NCI-H345 (cell line): ENCODE measurements around the gene RUNDC3A.

Experiments
- DNase-seq: peaks from one replicate; lab custom pipeline; 2025; lab: John Stamatoyannopoulos, UW

RUNDC3A gene

DNA sequence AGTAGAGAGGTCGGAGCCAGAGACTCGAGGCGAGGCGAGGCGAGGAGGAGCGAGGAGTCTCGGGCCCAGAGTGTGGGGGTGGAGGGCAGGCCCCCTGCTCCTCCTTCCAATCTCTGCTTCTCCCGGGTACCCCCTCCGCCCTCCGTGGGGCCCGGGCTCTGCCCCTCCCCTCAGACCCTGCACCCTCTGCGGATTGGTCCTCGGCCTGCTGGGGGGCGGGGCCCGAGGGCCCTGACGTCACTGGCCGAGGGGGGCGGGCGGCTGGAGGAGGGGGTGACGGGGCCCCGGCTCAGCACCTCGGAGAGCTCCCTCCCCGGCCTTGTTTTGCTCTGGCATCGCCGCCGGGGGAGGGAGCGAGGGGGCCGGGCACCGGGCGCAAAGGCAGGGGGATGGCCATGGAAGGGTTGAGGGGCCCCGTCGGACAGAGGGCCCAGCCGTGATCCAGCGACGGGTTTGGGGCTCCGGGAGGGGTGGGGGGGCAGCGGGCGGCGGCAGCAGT, at the start of gene RUNDC3A:
Gene RUNDC3A, plus strand, starts transcription at position 282 of the 499 bp plus-strand sequence. CDS start 232 bp downstream, outside the sequence.
- peak; percentile 92 for DNase-seq

DNA sequence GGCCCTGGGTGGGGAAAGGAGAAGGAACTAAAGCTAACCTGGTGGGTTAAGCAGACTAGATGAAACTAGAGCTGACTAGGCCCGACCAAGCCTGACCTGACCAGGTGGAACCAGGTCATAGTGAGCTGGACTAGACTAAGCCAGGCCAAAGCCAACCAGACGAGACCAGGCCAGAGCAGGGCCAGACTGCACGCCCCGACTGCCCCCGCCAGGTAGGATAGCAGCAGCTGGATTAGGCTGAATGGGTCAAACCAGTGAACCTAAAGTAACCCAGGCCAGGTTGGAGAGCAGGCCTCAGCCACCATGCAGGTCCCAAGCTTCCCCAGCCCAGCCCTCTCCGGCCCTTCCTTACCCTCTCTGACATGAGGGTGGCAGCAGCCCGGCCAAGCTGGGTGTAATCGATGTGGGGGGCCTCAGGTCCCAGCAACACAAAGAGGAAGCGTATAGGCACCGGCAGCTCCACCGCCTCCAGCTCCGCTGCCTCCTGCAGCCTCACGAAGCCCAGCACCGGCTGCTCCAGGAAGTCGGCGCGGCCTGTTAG, 49.5 kb upstream of the RUNDC3A start:
- no peak for DNase-seq

DNA sequence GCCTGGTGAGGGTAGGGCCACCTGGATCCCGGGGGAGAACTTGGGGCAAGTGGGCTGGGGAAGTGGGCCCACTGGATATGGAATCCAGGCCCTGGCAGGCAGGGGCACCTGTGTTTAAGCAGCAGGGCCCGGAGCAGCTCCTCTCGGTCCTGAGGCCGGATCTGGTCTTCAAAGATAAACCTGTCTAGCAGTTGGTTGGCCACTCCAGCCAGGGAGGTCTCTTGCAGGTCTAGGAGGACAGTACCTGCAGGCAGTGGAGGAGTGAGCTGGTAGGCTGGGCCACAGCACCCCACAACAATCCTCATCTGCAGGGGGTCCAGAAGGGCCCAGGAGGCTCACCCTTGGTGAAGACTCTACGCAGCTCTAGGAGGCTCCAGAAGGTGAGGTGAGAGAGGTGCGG, 48.1 kb upstream of the RUNDC3A start:
- DNase-seq, result no peak

DNA sequence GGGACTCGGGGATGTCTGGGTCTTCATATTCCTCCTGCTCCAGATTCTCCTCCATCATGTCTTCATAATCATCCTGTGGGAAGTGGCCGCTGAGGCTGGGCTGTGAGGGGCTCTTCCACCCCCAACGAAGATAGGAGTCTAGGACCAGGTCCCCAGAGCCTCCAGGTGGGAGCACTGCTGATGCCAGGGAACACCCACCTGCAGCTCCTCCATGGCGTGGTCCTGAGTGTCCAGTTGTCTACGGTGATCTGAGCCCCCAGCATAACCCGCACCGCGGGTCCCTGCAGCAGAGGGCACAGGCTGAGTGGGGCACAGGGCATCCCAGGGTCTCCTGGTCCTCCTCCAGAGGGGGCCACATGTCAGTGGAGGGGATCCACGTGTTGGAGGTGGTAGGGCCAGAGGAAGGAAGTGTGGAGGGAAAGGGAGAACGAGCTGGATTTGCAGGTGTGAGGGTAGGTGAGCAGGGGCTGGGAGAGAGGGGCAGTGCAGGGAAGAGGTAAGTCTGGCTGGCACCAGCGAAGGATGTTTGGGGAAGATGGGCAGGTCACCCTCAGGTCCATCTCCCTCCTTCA, 45.7 kb upstream of the RUNDC3A start:
- DNase-seq, result no peak

DNA sequence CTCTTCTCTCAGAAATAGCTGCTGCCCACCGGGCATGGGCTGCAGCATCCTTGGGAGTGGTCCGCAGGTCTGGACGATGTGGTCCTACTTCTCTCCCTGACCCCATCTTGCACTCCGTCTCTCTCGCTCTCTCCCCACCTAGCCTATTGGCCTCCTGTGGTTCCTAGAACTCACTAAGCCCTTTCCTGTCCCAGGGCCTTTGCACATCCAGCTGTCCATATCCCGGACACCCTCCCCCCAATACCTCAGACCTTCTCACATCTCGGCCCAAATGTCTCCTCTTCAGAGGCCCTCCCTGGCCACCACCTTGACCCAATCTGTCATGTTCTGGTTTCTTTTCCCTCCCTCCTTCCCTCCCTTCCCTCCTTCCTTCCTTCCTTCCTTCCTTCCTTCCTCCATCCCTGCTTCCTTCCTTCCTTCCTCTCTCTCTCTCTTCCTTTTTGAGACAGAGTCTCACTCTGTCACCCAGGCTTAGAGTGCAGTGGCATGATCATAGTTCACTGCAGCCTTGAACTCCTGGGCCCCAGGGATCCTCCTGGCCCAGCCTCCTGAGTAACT, 45.0 kb upstream of the RUNDC3A start:
- no peak for DNase-seq

DNA sequence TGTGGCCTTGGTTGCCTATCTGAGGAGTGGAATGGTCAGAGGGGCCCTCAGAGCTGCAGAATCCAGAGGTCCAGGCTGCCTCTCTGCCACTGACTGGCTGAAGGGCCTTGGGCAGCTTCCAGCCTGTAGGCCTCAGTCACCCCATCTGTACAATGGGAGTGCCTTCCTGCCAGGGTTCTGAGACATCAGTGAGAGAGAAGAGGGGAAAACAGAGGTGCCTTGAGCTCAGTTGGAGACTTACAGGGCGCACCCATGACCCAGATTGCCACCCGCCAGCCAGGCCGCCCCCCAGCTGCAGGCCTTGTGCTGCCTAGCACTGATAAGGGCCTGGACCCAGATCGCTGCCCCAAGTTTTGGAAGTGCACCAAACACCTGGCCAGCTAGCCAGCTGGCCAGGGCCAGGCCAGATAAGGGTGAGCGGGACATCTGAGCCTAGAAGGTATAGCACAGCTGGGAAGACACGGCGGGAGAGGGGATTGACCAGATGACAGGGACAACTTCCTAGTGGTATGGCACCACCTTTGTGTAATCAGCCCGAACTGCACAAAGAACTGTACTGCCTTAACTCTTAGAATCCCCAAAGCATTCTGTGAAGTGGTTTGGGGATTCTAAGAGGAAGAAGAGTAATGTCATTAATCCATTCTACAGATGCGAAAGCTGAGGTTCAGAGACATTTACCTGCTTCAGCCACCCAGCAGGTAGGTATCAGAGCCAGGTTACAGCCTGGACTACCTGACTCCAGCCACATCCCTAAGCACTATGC, 41.8 kb upstream of the RUNDC3A start:
- DNase-seq, result no peak

DNA sequence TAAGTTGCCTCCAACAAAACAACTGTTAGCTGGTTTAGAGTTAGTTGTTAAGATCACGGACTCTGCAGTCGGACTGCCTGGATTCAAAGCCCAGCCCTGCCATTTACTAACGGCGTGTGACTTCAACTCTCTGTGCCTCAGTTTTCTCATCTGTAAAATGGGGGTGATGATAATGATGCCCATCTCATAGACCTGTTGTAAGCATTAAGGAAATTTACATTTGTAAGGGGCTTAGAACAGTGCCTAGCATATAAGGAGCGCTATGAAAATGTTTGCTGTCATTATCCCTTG, 41.3 kb upstream of the RUNDC3A start:
- no peak for DNase-seq

DNA sequence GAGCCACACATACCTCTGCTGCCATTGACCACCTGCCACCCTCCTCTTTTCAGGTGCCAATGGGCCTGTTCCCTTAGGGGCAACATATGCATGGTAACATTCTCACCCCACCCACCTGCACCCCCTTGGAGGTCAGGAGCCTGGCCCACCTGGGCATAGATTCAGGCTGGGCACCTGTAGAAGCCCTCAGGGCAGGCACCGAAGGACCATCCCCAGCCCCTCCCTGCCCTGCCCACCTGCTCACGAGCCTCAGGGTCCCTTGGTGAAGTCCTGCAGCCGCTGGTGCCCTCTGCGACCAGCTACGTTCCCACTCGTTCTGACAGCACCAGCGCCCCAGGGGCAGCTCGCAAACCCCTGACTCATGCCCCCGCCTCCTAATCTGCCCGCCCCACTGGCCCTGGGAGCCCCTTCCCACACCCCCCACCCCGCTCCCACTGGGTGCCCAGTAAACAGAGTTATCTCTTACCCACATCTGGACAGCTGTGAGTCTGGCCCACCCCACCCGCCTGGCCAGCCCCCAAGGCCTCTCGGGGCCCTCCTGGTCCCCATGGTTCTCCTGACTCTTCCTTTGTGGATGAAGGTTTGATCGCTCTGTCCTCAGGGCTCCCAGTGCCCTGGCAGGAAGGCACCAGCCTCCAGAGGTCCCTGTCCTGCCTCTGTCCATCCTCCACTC, 40.4 kb upstream of the RUNDC3A start, which contains the start of gene SLC4A1:
Gene SLC4A1, minus strand, starts transcription at position 318 of the 673 bp plus-strand sequence. CDS start 5,269 bp downstream, outside the sequence.
- no peak for DNase-seq

DNA sequence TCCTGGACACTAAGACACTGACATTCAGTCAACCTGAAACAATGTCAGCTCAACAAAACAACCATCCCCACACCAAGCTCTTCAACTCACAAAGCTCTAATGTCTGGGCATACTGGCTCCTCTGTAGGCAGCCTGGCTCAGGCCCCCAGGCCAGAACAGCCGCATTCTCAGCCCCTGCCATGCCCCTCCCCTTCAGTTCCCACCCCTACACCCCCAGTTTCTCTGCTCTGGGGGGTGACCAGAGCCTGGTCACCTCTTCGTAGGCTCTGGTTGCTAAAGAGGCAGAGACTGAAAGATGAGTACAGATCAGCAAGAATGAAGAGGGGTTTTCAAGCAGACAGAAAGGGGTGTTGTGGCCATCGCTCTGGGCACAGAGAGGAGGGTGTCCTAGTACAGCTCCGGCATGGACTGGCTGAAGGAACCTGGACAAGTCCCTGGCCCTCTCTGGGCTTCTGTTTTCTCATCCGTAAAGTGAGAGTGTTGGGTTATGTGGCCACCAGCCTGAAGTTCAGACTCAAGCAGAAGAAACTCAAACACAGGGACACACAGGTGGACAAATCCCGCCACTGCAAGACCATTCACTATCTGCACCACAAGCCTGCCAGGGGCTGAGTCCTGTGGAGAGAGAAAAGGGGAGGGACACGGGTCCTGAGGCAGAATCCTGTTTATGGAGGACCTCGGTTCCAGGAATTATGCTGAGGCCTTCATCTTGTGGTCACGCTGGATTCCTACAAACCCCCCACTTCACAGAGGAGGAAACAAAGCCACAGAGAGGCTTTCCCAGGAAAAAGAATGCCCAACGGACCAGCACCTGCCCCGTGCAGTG, 39.5 kb upstream of the RUNDC3A start:
- no peak for DNase-seq

DNA sequence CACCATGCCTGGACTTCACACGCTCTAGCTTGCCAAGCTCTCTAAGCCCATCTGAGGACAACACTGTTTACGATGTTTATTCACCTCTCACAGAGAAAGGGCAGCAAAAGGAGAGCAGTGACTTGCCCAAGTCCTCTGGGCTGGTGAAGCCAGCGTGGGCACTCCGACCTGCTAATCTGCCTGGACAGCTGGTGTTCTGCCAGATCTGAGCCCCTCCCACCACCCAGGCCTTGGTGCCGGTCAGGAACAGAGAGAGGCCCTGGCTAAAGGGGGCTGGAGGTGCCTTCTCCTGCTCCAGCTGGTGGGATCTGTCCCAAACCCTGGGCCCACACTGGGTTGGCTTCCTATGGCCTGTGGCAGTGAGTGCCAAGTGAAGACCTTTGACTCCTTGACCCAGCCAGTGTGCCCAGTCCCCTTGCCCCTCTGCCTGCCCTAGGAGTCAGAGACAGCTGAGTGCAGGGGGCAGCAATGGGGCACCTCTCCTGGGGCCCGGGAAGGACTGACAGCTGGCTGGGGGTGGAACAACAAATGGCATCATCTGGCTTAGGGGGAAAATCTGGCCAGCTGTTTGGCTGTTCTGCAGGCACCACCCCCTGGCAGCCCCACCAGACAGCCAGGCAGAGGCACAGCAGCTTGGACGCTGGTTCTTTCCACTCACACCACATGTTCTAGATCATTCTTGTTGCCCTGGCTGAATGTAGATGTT, 38.7 kb upstream of the RUNDC3A start:
- no peak for DNase-seq

DNA sequence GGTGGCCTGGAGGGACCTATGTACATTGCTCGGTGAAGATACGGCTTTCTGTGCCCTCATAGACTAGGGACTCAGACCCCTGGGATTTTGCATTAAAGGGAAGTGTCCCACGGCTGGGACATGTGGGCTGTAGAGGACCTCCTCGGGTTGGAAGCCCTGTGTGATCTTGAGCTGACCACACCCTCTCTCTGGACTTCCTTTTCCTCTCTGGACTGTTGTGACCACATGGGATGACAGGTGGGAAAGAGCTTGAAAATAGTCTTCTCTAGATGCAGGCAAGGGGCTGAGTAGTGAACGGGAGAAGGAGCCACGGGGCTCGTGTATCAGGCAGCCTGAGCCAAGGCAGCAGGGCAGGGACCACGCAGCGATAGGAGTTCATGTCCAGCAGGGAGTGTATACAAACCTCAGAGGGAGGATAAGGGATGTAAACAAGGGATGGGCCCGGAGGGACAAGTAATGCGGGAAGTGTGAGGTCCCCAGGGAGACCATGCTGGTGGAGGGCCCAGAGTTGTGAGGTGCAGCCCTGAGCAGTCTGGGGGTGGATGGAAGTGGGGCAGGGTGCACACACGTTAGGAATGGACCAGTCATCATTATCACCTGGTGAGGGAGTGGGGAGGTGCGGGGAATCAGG, 36.0 kb upstream of the RUNDC3A start:
- DNase-seq, result no peak

DNA sequence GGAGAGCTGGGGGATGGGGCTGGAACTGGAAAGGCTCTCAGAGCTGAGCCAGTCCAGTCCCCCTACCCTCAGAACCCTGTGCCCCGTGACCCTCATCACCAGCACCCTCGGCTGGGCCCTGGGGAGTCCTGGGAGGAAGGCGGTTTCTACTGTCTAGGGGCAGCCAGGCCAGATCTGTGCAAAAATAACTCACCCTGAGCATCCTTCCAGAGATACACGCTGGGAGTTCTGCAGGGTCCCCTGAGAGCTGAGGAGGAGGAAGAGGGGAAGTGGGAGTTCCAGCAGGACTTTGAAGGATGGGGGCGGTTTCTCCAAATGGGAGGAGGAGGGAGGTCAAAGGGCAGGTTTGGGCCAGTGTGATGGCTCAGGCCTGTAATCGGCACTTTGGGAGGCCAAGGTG, 35.4 kb upstream of the RUNDC3A start:
- DNase-seq, result no peak

DNA sequence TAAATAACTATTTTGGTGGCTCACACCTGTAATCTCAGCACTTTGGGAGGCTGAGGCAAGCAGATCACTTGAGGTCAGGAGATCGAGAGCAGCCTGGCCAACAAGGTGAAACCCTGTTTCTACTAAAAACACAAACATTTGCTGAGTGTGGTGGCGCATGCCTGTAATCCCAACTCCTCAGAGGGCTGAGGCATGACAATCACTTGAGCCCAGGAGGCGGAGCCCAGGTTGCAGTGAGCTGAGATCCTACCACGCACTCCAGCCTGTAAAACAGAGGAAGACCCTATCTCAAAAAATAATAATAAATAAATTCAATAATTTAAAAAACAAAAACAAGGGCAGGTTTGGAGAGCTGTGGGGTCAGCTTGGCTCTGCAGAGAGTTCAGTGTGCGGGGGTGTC, 34.8 kb upstream of the RUNDC3A start:
- DNase-seq, result no peak

DNA sequence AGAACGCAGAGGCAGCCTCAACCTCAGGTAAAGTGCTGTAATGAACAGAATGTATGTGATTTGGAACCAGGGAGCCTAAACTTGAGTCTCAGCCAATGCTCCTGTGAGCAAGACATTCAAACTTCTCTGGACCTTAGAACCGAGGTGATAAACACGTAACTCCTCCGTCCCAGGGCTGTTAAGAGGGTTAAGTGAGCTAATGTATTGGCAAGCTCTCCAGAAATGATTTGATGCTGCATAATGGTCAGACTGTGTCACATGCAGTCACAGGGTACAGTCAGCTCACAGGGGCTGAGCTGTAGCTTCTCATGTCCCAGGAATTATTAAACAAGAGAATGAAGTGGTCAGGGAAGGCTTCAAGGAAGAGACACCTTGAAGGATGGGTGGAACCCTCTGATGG, 30.4 kb upstream of the RUNDC3A start:
- DNase-seq, result no peak

DNA sequence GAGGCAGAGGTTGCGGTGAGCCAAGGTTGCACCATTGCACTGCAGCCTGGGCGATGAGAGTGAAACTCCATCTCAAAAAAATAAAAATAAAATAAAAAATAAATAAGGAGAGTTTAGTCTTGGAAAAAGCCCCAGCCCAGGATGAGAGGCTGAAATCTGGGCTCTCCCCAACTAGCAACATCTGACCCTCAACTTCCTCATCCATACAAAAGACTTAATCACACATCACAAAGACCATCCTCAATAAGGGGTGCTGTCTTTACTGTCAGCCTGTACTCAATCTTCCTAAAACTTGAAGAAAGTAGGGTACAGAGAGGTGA, 29.1 kb upstream of the RUNDC3A start:
- DNase-seq, result no peak

DNA sequence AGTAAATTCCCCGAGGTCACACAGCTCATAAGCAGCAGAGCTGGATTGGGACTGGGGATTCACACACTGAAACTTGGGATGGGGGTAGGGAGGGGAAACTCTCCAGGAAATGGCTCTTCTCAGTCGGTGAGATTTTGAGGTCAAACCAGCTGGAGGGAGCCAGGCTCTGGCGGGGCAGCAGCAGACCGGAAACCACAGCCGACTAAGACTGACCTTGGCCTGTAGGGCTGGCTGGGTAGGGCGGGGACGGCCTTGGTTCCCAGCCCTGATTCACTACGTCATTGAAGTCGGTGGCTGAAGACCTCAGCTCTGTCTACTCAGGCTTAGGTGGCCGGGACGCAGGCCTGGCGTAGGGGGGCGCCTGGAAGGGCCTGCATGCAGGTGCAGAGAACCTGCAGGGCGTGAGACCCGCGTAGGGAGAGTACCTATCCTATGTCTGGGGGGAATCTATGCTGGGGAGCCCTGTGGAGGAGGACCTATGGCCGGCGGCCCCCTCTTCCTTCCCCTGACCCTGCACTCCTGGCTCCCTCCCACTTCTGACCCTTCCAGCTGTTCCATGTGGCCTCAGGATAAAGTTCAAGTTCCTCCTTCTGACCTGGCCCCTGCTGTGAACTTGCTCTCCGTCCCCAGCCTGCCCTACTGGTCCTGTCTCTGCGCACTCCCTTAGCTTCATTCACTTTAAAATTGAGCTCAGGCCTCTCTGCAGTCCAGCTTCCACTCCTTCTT, 28.6 kb upstream of the RUNDC3A start:
- DNase-seq, result no peak

DNA sequence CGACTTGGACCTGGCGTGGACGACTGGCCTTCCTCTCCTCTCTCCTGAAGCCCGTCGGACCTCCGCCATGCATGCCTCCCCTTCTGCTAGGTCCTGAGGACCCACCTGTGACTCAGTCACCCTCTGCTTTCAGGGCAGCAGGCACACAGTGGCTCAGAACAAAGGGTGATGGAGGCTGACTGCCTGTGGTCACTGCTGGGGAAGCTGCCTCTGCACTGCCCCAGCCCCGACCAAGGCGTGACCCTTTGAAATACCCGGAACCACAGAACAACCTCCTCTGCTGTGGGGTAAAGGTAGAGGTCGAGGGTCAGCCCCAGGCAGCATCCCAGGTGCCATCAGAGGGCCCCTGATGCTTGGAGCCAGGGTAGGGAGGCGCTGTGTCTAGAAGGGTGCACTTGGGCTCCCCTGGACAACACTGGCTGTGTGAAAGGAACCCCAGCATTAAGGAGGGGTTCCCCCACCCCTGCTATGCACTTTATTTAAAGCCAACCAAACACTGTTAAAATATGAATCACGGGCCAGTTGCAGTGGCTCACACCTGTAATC, 27.9 kb upstream of the RUNDC3A start:
- no peak for DNase-seq

DNA sequence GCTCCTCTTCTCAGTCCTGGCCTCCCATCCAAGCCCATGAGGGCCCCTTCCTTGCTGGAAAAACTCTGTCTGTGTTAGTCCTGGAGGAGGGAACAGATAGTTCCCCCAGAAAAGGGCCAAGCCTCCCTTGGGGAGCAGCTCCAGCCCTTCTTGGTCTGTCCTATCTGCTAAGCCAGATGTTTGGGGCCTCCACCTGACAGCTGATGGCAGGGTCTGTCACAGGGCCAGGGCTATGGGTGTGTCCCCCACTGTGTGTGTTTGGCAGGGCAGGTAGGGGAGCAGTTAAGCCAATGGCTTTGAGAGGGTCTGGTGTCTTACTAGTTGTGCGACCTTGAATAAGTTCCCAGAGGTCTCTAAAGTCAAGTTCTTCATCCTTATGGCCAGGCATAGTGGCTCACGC, 26.8 kb upstream of the RUNDC3A start:
- no peak for DNase-seq

DNA sequence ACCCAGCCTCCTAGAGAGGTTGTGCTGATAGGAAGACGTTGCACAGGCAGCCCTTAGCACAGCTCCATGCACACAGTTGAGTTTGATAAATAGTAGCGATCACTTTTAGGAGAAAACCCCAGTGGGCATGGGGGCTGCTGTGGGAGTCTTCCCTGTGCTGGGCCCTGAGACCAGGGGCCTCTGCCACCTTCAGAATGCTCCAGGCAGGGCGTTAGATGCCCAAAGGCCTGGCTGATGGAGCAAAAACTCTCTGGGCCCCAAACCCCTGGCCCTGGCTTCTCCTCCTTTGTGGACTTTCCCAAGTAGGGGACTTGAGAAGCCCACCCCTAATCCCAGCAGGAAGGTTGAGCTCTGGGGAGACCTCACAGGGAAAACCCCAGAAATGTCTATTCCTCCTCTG, 26.1 kb upstream of the RUNDC3A start:
- no peak for DNase-seq
